Heart right ventricle (tissue), 16 donors: Measurements from ENCODE around the gene PSMD3. TPM values are rescaled to one million over a fixed set of nuclear protein-coding genes. Genes with fewer than 3 reads are reported as not detected.

ENCODE experiments used
- ATAC-seq, 8 donors: fragments of 200-7000 bp; cut with Tn5 transposase; one replicate each; pipeline ENCODE4 v1.9.1; 2020; ENCODE audit warnings: mild to moderate bottlenecking in 8 of 8, moderate library complexity in 8 of 8, moderate number of reproducible peaks in 1 of 8
- DNase-seq, 2 donors: peaks; one replicate each; pipeline ENCODE4 v3.0.0-alpha.2; 2020
- H3K27ac ChIP-seq, 10 donors: fragments of 200-600 bp; sonication (generic) in 2 of 10; one replicate each; pipeline versions ENCODE4 v1.5.0 to v1.8.0; 2020 to 2022; ENCODE audit warnings: mild to moderate bottlenecking in 3 of 10
- H3K27me3 ChIP-seq, 7 donors: fragments of 200-600 bp; one replicate each; pipeline ENCODE4 v1.8.0; 2021 to 2022; ENCODE audit warnings: mild to moderate bottlenecking in 2 of 7
- H3K36me3 ChIP-seq, 9 donors: fragments of 200-600 bp; sonication (generic) in 1 of 9; one replicate each; pipeline versions ENCODE4 v1.5.0 to v1.8.0; 2020 to 2022; ENCODE audit warnings: mild to moderate bottlenecking in 2 of 9
- H3K4me1 ChIP-seq, 9 donors: fragments of 200-600 bp; sonication (generic) in 1 of 9; one replicate each; pipeline versions ENCODE4 v1.5.0 to v1.8.0; 2020 to 2022; ENCODE audit warnings: mild to moderate bottlenecking in 4 of 9
- H3K4me3 ChIP-seq, 10 donors: fragments of 200-600 bp; sonication (generic) in 2 of 10; one replicate each; pipeline versions ENCODE4 v1.5.0 to v1.8.0; 2020 to 2022; ENCODE audit warnings: mild to moderate bottlenecking in 7 of 10, moderate library complexity in 2 of 10
- H3K9me3 ChIP-seq, 11 donors: fragments of 200-600 bp in 10 of 11; sonication (generic) in 2 of 11; one replicate each; pipeline versions ENCODE4 v1.5.0 to v1.8.0; 2013 to 2022; ENCODE audit warnings: mild to moderate bottlenecking in 2 of 11, control low read depth in 1 of 11, moderate library complexity in 1 of 11
- WGBS, 2 donors: extraction: QIAGEN DNeasy Blood & Tissue Kit; methylation state at CpG; one replicate each; pipeline ENCODE4 v1.1.7; 2013; ENCODE audit warnings: inconsistent platforms in 1 of 2; 5-methylcytosine and 5-hydroxymethylcytosine counted together
- intact Hi-C, 10 donors: fragments of 100-400 bp; cut with DNase I; formaldehyde crosslinking; loops; one replicate each; pipeline versions ENCODE4 v1.11.1 to v1.14.2; 2022
- polyA plus RNA-seq, 2 donors: library from polyadenylated mRNA; stranded (reverse); fragments of 200-250 nt; gene quantifications; one replicate each; pipeline ENCODE4 v1.2.3, GENCODE V29; 2013
- total RNA-seq, 10 donors: library from RNA; stranded (reverse); fragmentation: NEBNext Ultra II Directional in 3 of 10; extraction: Animal tissue kit (Norgen Biotek cat#: 25700) in 3 of 10; gene quantifications; one replicate each; pipeline versions ENCODE4 v1.2.1 to v1.2.4, GENCODE V29; 2021 to 2023
- TF ChIP-seq, protein P1 (sequence below), 9 donors: fragments of 200-600 bp; sonication (generic) in 2 of 9; IDR thresholded peaks; one replicate each; pipeline versions ENCODE4 v1.5.0 to v1.8.0; 2021 to 2022; ENCODE audit warnings: antibody characterized with exemption in 9 of 9, mild to moderate bottlenecking in 5 of 9, moderate library complexity in 1 of 9
- donor health status: Arrhythmogenic right ventricular cardiomyopathy.
- donor health status: ischemic (EF 13 %, LVEDD 7.1; RV severe dilation, severe dysfunction).
- donor health status: healthy with polysubstance abuse.
- donor health status: DM: no; HTN: yes; CAD: no.
- donor health status: DM: no; HTN: no; CAD: no.
- donor health status: ischemic (EF 25% LVEDD 6.9; RV normal size, moderate dysfunction).
- donor health status: ischemic (EF 25% LVEDD 5.7; RV mildly dilated, moderate dysfunction).
- donor health status: healthy.
- donor health status: DM: yes; HTN: yes; CAD: no.
- donor health status: Ischemic cardiomyopathy.
- donor health status: ischemic (EF 35%, LVEDD 5.7; RV mildly dilated, moderate dysfunction).
- donor health status: nonischemic (EF 11% LVEDD 7.7; RV severe dilation, severe dysfunction).
- donor health status: DM: yes; HTN: yes; CAD: no.
- donor health status: PGD.
- donor health status: ischemic (EF 29% LVEDD 5.4; RV normal size, mild dysfunction).
- donor health status: nonischemic (EF 23%, LVEDD 6.1; RV moderate dilation, normal function).

The PSMD3 gene
- total and polyA plus RNA-seq, 12 donors, result 46.7 to 113 (median 81.8) TPM

- whole genome bisulfite sequencing, 2 donors, result 94 to 95% methylated on average over 11 of the region's 11 CpGs
- ATAC-seq, result no peak
- no peak for DNase-seq
- Histone ChIP-seq H3K27ac (no peak overlapping the region), H3K27me3 (no peaks in the 10 kb centered on the region), H3K4me1 (peaks cover 0 to 4% (median 2%) of the 10 kb centered on the region in 9 donors), H3K36me3 (peaks cover 20 to 99% (median 90%) of the 10 kb centered on the region in 9 donors), H3K4me3 (no peak overlapping the region), H3K9me3 (no peaks in the 10 kb centered on the region)
- TF ChIP-seq, protein P1, sequence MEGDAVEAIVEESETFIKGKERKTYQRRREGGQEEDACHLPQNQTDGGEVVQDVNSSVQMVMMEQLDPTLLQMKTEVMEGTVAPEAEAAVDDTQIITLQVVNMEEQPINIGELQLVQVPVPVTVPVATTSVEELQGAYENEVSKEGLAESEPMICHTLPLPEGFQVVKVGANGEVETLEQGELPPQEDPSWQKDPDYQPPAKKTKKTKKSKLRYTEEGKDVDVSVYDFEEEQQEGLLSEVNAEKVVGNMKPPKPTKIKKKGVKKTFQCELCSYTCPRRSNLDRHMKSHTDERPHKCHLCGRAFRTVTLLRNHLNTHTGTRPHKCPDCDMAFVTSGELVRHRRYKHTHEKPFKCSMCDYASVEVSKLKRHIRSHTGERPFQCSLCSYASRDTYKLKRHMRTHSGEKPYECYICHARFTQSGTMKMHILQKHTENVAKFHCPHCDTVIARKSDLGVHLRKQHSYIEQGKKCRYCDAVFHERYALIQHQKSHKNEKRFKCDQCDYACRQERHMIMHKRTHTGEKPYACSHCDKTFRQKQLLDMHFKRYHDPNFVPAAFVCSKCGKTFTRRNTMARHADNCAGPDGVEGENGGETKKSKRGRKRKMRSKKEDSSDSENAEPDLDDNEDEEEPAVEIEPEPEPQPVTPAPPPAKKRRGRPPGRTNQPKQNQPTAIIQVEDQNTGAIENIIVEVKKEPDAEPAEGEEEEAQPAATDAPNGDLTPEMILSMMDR (IDR thresholded peaks at IDR 0.05), result no peak
- intact Hi-C loops, result no loop called here
These were observed 7.7 kb downstream of the PSMD3 start for GRCh38 chr17:39988206-39988810.

DNA sequence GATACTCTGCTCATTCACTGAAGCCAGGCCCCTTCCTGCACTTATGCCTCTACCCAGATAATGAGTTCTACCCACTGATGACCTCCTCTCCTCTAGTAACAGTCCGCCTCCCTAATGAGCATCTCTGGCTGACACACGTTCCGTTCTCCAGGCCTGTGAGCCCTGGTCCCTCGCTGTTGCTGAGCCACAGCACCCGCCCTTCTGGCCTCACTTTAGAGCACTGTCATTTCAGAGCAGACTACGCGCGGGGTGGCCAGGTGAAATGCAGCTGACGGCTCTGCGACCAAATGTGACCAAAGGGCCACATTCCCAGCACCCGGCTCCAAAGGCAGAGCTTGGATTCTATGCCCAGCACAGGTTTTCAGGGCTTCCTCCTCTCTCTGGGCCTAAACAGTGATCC is 13.8 kb downstream of the PSMD3 start:
- Histone ChIP-seq H3K4me3 (no peak overlapping the region), H3K27me3 (no peaks in the 10 kb centered on the region), H3K36me3 (peaks cover 21 to 94% (median 72%) of the 10 kb centered on the region in 9 donors), H3K27ac (no peak overlapping the region), H3K4me1 (peaks cover 0 to 10% (median 0%) of the 10 kb centered on the region in 9 donors), H3K9me3 (no peaks in the 10 kb centered on the region)
- intact Hi-C loops, result no loop called here
- TF ChIP-seq, protein P1 (IDR thresholded peaks at IDR 0.05), result no peak
- WGBS, 2 donors, result 90 to 96% methylated on average over 11 of the region's 11 CpGs
- no peak for ATAC-seq
- DNase-seq, result no peak

DNA sequence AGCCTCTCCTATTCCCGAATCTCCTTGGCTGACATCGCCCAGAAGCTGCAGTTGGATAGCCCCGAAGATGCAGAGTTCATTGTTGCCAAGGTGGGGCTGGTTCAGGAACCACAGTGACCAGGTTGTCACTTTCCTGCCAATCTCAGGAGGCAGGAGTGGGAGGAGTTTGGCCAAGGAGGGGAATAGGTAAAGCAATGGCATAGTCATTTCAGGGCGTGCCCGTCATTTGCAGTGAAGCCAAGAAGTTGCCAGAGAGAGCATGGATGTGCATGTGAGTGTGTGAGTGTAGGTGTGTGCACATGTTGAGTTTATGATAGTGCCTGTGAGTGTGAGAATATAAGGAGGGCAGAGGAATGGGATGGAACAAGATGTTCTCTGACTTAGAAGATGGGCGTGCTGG is 14.8 kb downstream of the PSMD3 start:
- ATAC-seq (no peak), DNase-seq (no peak)
- intact Hi-C loops, result no loop called here
- H3K4me1 ChIP-seq, result peaks cover 0 to 10% (median 0%) of the 10 kb centered on the region in 9 donors
- H3K4me3 ChIP-seq, result no peak overlapping the region
- TF ChIP-seq, protein P1 (IDR thresholded peaks at IDR 0.05), result no peak
- WGBS, 2 donors, result 97 to 98% methylated on average over 6 of the region's 6 CpGs
- no peak overlapping the region for H3K27ac ChIP-seq
- no peaks in the 10 kb centered on the region for H3K27me3 ChIP-seq
- H3K36me3 ChIP-seq, result peaks cover 13 to 84% (median 62%) of the 10 kb centered on the region in 9 donors
- H3K9me3 ChIP-seq, result no peaks in the 10 kb centered on the region

GRCh38 chr17:39996162-39996561 is 15.6 kb downstream of the PSMD3 start:
- TF ChIP-seq, protein P1 (IDR thresholded peaks at IDR 0.05), result no peak
- no peak for ATAC-seq
- Histone ChIP-seq H3K27ac (no peak overlapping the region), H3K4me3 (no peak overlapping the region), H3K9me3 (no peaks in the 10 kb centered on the region), H3K36me3 (peaks cover 7 to 77% (median 54%) of the 10 kb centered on the region in 9 donors), H3K4me1 (peaks cover 0 to 10% (median 0%) of the 10 kb centered on the region in 9 donors), H3K27me3 (no peaks in the 10 kb centered on the region)
- no peak for DNase-seq
- intact Hi-C loops, result no loop called here
- 78 to 79% methylated on average over 8 of the region's 8 CpGs for WGBS, 2 donors
